Stomach smooth muscle (tissue), 2 donors: ENCODE data around the gene ELOVL5.

Source experiments
- H3K27ac ChIP-seq: one replicate; pipeline ENCODE4 v1.7.0; 2013; ENCODE audit warnings: mild to moderate bottlenecking, low read length, inconsistent platforms
- H3K27me3 ChIP-seq, 2 donors: one replicate each; pipeline ENCODE4 v1.7.0; 2013; ENCODE audit warnings: low read length in 2 of 2; ENCODE audit not compliant: insufficient read depth in 2 of 2, control insufficient read depth in 1 of 2
- H3K36me3 ChIP-seq, 2 donors: one replicate each; pipeline ENCODE4 v1.7.0; 2013; ENCODE audit warnings: low read length in 2 of 2; ENCODE audit not compliant: control insufficient read depth in 2 of 2, insufficient read depth in 2 of 2
- H3K4me1 ChIP-seq: one replicate; pipeline ENCODE4 v1.7.0; 2013; ENCODE audit warnings: low read length; ENCODE audit not compliant: control insufficient read depth, insufficient read depth
- H3K4me3 ChIP-seq, 2 donors: one replicate each; pipeline ENCODE4 v1.7.0; 2013; ENCODE audit warnings: low read length in 2 of 2
- H3K9ac ChIP-seq, 2 donors: one replicate each; pipeline ENCODE4 v1.7.0; 2013; ENCODE audit warnings: low read length in 2 of 2, mild to moderate bottlenecking in 1 of 2
- H3K9me3 ChIP-seq, 2 donors: one replicate each; pipeline ENCODE4 v1.7.0; 2013; ENCODE audit warnings: low read length in 2 of 2; ENCODE audit not compliant: control insufficient read depth in 2 of 2
- donor health status: healthy.
- donor health status: Pancreatic carcinoma.

ELOVL5 gene

DNA sequence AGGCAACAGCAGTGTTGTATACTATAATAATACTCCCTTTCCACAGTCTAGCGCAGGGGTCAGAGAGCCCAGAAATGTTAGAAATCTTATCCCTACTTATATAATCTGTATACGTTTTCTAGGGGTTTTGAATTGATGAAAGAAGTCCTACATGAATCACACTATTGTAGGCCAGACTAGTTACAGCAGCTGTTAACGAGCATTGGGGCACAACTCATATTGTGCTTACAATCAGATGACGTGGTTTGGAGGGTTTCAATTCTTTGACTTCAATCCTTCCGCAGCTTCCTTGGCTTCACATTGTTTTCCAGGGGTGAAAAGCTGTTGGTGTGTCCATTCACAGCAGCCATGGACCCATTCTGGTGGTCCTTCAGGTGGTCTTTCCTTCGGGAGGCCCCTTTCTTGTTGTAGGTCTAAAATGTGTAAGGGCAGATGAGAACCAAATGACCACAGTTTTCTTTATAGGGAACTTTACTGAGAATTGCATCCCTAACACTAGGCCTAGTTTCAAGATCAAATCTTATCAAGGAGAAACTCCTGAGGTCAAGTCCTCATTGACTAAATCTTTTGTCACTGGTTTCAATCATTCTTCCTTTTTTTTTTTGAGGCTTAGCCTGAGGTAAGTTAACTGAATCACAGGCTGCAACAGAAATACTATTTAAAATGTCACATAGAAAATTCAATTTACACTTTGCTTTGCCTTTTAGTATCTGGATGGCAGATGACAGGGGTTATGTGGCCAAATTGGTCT, 79.7 kb downstream of the ELOVL5 start:
- Histone ChIP-seq H3K4me1 (no peaks in the 10 kb centered on the region), H3K9me3 (no peaks in the 10 kb centered on the region), H3K27me3 (no peaks in the 10 kb centered on the region), H3K4me3 (no peak overlapping the region), H3K27ac (no peak overlapping the region), H3K9ac (no peak overlapping the region), H3K36me3 (peaks cover 48 to 57% of the 10 kb centered on the region in 2 donors)

DNA sequence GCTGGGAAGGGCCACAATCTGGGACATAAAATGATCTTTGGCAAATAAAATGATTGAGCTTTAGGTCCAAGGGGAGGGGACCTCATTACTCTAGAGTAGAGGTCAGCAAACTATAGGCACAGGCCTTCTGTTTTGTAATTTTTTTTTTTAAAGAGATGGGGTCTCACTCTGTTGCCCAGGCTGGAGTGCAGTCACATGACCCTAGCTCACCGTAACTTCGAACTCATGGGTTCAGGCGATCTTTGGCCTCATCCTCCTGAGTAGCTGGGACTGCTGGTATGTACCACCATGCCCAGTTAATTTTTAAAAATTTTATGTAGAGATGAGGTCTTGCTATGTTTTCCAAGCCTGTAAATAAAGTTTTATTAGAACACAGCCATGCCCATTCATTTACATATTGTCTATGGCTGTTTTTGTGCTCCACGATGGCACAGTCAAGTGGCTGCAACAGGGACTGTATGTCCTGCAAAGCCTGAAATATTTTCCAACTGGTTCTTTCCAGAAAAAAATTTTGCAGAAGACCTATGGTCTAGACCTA, 82.1 kb downstream of the ELOVL5 start:
- no peaks in the 10 kb centered on the region for H3K9me3 ChIP-seq
- peaks cover 34 to 43% of the 10 kb centered on the region in 2 donors for H3K36me3 ChIP-seq
- no peak overlapping the region for H3K27ac ChIP-seq
- H3K9ac ChIP-seq = no peak overlapping the region
- H3K4me3 ChIP-seq = no peak overlapping the region
- no peaks in the 10 kb centered on the region for H3K27me3 ChIP-seq
- no peaks in the 10 kb centered on the region for H3K4me1 ChIP-seq

DNA sequence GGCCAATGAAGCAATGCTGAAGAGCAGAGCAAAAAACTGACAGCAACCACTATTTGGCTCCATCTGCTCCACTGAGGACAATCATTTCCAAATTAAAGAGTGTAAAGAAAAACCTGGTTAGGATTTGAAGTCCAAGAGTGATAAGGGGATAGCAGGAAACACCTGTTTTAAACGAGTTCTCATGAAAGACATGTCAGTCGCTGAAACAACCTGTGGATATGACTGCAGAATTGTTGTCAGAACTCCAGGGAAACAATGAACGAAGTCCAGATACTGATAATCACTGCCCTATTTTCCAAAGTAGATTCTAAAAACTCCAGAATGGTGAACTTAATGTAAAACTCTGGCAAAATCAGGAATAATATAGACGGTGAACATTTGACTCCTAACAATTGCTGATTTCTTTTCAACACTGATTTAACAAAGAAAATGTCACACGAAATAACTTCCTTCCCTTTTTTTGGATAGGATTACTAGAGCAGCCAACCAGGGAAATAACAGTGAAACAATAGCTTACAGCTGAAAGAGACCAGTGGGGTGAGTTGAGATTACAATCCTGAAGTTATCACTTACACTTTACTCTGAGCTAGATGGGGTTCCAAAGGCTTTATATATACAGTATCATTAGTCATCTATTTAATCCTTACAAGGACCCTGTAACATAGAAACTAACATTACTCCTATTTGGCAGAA, 83.7 kb downstream of the ELOVL5 start:
- Histone ChIP-seq H3K4me1 (no peaks in the 10 kb centered on the region), H3K36me3 (peaks cover 33 to 48% of the 10 kb centered on the region in 2 donors), H3K27me3 (no peaks in the 10 kb centered on the region), H3K4me3 (no peak overlapping the region), H3K27ac (no peak overlapping the region), H3K9ac (no peak overlapping the region), H3K9me3 (no peaks in the 10 kb centered on the region)

DNA sequence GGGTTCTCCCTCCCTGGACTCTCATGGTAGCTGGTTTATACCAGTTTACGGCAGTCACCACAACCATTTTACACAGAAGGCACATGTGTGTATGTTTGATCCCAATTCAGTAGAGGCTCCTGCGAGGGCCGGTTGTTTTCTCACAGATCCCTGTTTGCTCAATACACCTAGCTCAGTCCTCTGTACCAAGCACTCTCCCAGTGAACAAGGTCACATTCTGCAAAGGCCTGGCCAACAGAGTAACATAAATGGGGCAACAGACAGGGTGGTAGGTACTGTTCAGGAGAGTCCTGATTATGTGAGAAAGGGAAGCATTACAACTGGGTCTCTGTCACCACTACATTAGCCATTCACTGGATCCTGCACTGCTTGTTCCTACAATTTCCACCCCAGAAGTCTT, 84.4 kb downstream of the ELOVL5 start:
- Histone ChIP-seq H3K27ac (no peak overlapping the region), H3K4me1 (no peaks in the 10 kb centered on the region), H3K9ac (no peak overlapping the region), H3K27me3 (no peaks in the 10 kb centered on the region), H3K9me3 (no peaks in the 10 kb centered on the region), H3K4me3 (no peak overlapping the region), H3K36me3 (peaks cover 29 to 48% of the 10 kb centered on the region in 2 donors)

DNA sequence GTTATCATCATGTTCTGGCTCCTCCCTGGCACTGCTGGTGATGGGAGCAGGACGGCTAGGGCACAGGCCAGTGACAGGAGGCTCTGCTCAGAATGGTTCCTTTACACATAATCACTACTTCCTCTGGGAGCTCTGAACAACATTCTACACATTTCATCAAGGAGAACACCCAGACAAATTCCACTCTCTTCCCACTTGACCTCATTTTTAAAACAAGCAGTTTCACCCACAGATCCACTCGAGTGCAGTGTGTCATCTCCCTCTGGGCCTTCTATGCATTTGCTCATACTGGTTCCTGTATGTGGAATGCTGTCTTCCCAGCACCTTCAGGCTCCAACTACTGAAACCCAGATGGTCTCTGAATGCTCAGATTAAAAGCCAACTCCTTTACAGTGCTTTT, 84.8 kb downstream of the ELOVL5 start:
- H3K36me3 ChIP-seq = peaks cover 27 to 50% of the 10 kb centered on the region in 2 donors

DNA sequence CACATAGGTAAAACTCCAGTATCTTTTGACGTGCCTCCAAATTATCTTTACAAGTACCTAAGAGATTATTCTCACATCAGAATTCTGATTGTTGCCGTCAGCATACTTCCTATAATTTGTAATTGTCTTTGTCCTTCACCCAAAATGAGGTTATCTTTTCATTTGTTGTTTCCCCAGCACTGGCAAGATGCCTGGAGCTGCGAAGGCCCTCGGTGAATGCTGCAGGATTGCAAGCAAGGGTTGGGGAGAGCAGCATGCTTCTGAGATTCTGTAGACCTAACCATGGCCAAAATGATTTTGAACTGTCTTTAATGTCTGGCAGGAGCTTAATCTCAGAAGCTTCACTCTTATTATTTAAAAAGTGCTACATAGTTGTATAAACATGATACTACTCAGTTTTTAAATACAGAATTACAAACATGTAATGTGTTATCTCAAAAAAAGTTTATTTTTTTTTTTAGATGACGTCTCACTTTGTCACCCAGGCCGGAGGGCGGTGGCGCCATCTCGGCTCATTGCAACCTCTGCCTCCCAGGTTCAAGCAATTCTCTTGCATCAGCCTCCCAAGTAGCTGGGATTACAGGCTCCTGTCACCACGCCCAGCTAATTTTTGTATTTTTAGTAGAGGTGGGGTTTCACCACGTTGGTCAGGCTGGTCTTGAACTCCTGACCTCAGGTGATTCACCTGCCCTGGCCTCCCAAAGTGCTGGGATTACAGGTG, 88.7 kb downstream of the ELOVL5 start:
- peaks cover 24 to 35% of the 10 kb centered on the region in 2 donors for H3K36me3 ChIP-seq
- no peak overlapping the region for H3K9ac ChIP-seq
- no peaks in the 10 kb centered on the region for H3K9me3 ChIP-seq
- H3K4me3 ChIP-seq = no peak overlapping the region
- H3K27me3 ChIP-seq = no peaks in the 10 kb centered on the region
- no peak overlapping the region for H3K27ac ChIP-seq
- no peaks in the 10 kb centered on the region for H3K4me1 ChIP-seq

More for the DNA sequence above, 84.8 kb downstream of the ELOVL5 start:
- no peak overlapping the region for H3K4me3 ChIP-seq
- no peak overlapping the region for H3K9ac ChIP-seq
- H3K9me3 ChIP-seq = no peaks in the 10 kb centered on the region
- no peaks in the 10 kb centered on the region for H3K4me1 ChIP-seq
- H3K27ac ChIP-seq = no peak overlapping the region
- no peaks in the 10 kb centered on the region for H3K27me3 ChIP-seq

DNA sequence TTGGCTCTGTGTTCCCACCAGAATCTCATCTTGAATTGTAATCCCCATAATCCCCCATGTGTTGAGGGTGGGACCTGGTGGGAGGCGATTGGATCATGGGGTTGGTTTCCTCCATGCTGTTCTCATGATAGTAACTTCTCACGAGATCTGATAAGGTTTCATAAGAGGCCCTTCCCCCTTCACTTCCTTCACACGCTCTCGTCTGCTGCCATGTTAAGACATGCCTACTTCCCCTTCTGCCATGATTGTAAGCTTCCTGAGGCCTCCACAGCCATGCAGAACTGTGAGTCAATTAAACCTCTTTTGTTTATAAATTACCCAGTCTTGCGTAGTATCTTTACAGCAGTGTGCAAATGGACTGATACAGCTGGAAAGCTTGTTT, 90.0 kb downstream of the ELOVL5 start:
- Histone ChIP-seq H3K9me3 (no peaks in the 10 kb centered on the region), H3K4me1 (no peaks in the 10 kb centered on the region), H3K4me3 (no peak overlapping the region), H3K36me3 (peaks cover 19 to 29% of the 10 kb centered on the region in 2 donors), H3K9ac (no peak overlapping the region), H3K27ac (no peak overlapping the region), H3K27me3 (no peaks in the 10 kb centered on the region)

DNA sequence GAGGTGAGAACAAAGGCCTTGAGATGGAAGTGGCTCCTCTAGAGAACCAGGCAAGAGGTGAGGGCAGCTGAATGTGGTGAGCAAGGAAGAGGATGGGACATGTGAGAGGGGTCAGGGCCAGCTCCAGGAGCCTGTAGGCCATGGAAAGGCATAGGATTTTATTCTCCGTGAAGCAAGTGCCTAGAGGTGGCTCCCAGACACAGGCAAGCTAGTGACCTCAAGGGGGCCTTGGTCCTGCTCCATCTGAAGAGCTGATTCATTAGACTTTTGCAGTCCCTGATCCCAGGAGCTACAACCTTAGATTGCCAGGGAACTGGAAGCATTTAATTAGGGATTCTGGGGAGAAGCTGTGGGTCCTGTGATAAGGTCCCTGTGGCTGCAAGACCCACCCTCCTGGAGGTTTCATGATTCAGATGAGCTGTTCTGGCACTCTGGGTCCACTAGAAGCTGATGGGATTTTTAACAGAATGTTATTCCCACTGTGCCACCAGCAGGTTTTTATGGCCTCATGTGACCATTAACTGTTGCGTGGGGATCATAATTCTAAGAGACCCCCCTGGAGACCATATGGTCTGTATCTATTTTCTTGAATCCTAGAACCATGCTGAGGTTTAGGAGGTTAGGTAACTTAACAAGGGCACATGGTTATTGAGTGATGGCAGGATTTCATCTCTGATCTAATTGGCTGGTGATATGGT, 90.5 kb downstream of the ELOVL5 start:
- Histone ChIP-seq H3K27me3 (no peaks in the 10 kb centered on the region), H3K27ac (no peak overlapping the region), H3K9me3 (no peaks in the 10 kb centered on the region), H3K36me3 (peaks cover 19 to 29% of the 10 kb centered on the region in 2 donors), H3K4me3 (no peak overlapping the region), H3K4me1 (no peaks in the 10 kb centered on the region), H3K9ac (no peak overlapping the region)

DNA sequence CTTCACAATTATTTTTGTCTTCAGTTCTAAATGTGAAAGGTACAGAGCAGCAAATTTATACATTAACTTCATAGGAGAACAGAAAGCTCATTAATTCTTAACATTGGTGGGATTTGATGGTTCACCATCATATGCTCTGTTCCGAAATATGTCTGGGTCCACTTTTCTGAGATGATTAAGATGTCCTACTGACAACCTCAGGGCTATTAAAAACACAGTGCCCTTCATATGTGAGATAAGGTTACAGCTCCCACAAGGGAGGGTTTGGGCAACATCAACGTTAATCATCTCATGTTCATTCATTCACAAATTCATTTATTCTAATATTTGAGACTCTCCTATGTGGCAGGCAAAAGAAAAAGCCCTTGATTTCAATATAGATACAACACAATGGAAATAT, 91.2 kb downstream of the ELOVL5 start:
- no peak overlapping the region for H3K4me3 ChIP-seq
- peaks cover 19 to 29% of the 10 kb centered on the region in 2 donors for H3K36me3 ChIP-seq
- no peaks in the 10 kb centered on the region for H3K4me1 ChIP-seq
- H3K9me3 ChIP-seq = no peaks in the 10 kb centered on the region
- no peak overlapping the region for H3K9ac ChIP-seq
- H3K27ac ChIP-seq = no peak overlapping the region
- no peaks in the 10 kb centered on the region for H3K27me3 ChIP-seq

DNA sequence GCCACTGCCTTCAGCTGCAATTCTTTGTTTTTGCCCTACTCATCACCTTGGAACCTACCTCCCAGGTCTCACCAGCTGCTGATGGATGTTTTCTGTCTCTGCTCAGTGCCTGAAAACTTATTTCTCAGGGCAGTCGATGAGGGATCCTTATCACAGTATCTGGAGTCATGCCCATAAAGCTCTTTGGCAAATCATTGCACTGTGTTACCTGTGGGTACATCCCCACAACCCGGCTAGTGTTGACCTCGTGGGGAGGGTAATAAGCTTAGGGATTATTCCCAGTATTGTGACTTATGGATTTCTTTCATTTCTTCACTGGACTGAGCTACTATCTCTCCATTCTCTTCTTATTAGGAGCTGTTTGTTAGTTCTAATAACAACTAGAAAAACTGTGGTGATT, 91.7 kb downstream of the ELOVL5 start:
- H3K27me3 ChIP-seq = no peaks in the 10 kb centered on the region
- peaks cover 16 to 29% of the 10 kb centered on the region in 2 donors for H3K36me3 ChIP-seq
- H3K4me1 ChIP-seq = no peaks in the 10 kb centered on the region
- H3K27ac ChIP-seq = no peak overlapping the region
- no peak overlapping the region for H3K9ac ChIP-seq
- no peak overlapping the region for H3K4me3 ChIP-seq
- H3K9me3 ChIP-seq = no peaks in the 10 kb centered on the region
